ENCODE measurements around the gene MIDN. TPM values are rescaled to one million over a fixed set of nuclear protein-coding genes. Genes with fewer than 3 reads are reported as not detected.
"Not testable (repeated sequence)": the region's sequence is repeated elsewhere in the genome, so short reads cannot be mapped to it uniquely, and the experiment has no call there.

The MIDN gene
- total RNA-seq, 4 donors from 2014 or later: 89.0 to 153 (median 105) TPM

GRCh38 chr19:1243768-1244692 lies 4.4 kb upstream of the MIDN start:
- peak; percentile 94 for DNase-seq (ENCODE audit: low spot score in 2 of 2)
- Histone ChIP-seq H3K36me3 (no peaks in the 10 kb centered on the region), H3K4me1 (peaks cover 85% of the 10 kb centered on the region), H3K4me3 (peak overlapping the region; percentile 42), H3K27me3 (no peaks in the 10 kb centered on the region), H3K9me3 (no peaks in the 10 kb centered on the region), H3K27ac (peak overlapping the region; percentile 88)
- TF ChIP-seq EP300 (IDR thresholded peaks at IDR 0.05) (no peak), CTCF (IDR thresholded peaks at IDR 0.05) (peak; percentile 96 to 97), POLR2AphosphoS5 (IDR thresholded peaks at IDR 0.05) (peak in 1 of 3 donors; percentile 36), POLR2A (IDR thresholded peaks at IDR 0.05) (no peak)
- 70% methylated on average over 8 of the region's 33 CpGs for WGBS

- H3K27ac ChIP-seq: peak overlapping the region; percentile 88
- WGBS: under 1% methylated on average over 23 of the region's 31 CpGs
- peaks cover 2% of the 10 kb centered on the region for H3K36me3 ChIP-seq
- TF ChIP-seq EP300 (IDR thresholded peaks at IDR 0.05) (no peak), POLR2A (IDR thresholded peaks at IDR 0.05) (no peak), CTCF (IDR thresholded peaks at IDR 0.05) (no peak), POLR2AphosphoS5 (IDR thresholded peaks at IDR 0.05) (no peak)
- H3K27me3 ChIP-seq: no peaks in the 10 kb centered on the region
- peak overlapping the region; percentile 42 for H3K4me3 ChIP-seq
- peaks cover 82% of the 10 kb centered on the region for H3K4me1 ChIP-seq
- peak in 1 of 2 donors; percentile 88 for DNase-seq (ENCODE audit: low spot score in 2 of 2)
- no peaks in the 10 kb centered on the region for H3K9me3 ChIP-seq
These were observed 3.5 kb upstream of the MIDN start for GRCh38 chr19:1244693-1245451.

DNA sequence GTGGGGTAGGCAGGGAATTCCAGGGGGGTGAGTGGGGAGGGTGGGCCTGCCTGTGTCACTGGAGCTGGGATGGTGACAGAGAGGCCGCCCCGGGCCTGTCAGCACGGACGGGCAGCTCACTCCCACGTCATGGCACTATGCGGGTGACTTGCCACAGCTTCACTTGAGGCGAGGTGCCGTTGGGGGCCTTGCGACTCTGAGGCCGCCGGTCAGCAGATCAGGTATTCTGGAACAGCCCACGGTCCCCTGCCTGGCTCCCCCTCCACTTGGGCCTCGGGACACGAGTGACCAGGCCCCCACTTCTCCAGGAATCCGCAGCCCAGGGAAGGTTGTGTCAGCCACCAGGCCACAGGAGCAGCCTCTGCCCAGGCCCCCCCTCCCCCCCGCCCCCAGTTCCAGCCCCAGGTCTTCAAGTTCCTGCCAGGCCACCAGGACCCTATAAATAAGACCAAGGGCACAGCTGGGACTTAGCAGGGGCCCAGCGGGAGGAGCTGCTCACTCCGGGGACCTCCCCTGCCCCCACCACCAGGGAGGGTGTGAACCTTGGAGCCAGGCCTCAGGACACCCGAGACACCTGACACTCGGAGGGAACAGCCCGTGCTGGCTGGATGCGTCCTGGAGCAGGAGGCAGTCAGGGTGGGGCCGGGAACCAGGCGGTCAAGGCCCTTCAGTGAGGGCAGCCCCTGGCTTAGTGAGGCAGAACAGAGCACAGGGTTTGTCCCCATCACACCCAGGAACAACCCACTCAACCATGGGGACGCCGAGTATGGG lies 2.7 kb upstream of the MIDN start:
- peaks cover 9% of the 10 kb centered on the region for H3K36me3 ChIP-seq
- whole genome bisulfite sequencing: 38% methylated on average over 8 of the region's 26 CpGs
- no peaks in the 10 kb centered on the region for H3K9me3 ChIP-seq
- H3K27me3 ChIP-seq: no peaks in the 10 kb centered on the region
- H3K4me3 ChIP-seq: peak overlapping the region; percentile 42
- DNase-seq (ENCODE audit: low spot score in 2 of 2): peak in 1 of 2 donors; percentile 86
- peaks cover 74% of the 10 kb centered on the region for H3K4me1 ChIP-seq
- H3K27ac ChIP-seq: peak overlapping the region; percentile 88
- peak; percentile 78 for TF ChIP-seq EP300 (IDR thresholded peaks at IDR 0.05)
- TF ChIP-seq POLR2A (IDR thresholded peaks at IDR 0.05): no peak
- peak in 1 of 3 donors; percentile 20 for TF ChIP-seq POLR2AphosphoS5 (IDR thresholded peaks at IDR 0.05)
- no peak for TF ChIP-seq CTCF (IDR thresholded peaks at IDR 0.05)

DNA sequence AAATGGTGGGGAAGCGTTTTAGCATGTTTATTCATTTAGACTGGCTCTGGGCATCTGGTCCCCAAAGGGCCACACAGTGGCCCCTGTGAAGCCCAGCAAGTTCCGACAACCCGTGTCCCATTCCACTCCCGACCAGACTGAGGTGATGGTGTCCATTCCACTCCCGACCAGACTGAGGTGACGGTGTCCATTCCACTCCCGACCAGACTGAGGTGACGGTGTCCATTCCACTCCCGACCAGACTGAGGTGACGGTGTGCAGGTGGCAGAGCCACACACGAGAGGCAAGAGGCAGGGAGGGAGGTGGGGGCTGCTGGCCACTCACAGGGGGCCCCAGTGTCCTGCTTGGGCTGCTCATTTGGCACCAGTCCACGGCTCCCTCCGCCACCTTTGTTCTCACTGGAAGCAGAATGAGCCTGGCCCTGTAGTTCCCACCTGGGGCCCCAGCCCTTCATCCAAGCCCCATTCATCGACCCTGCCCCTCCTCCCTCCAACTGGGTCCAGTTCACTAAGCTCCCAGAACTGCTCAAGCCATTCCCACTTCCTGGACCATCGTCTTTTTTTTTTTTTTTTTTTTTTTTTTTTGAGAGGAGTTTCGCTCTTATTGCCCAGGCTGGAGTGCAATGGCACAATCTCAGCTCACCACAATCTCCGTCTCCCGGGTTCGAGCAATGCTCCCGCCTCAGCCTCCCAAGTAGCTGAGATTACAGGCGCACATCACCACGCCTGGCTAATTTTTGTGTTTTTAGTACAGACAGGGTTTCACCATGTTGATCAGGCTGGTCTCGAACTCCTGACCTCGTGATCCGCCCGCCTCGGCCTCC lies 1.9 kb upstream of the MIDN start:
- H3K9me3 ChIP-seq, H3K4me3 ChIP-seq, H3K27me3 ChIP-seq: not testable (repeated sequence)
- peak in 1 of 2 donors; percentile 86 for DNase-seq (ENCODE audit: low spot score in 2 of 2)
- Histone ChIP-seq H3K27ac (peak overlapping the region; percentile 99), H3K4me1 (peaks cover 70% of the 10 kb centered on the region), H3K36me3 (peaks cover 16% of the 10 kb centered on the region)
- WGBS: 77% methylated on average over 19 of the region's 27 CpGs

DNA sequence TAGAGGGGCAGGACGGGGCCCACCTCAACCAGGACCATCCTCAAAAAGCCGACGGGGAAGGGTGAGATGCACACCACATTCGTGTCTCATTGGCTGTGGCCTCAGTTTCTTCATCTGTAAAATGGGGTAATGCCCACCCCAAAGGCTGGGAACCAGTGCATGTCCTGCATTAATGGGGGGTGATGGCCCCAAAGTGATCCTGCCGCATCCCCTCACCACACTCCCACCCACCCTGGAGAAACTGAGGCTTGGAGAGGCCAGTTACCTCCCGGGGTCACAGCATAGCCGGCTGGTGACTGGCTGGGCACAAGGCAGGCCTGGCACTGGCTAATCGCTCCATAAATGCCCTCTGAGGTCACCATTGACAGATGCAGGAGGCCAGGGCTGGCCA lies 640 bp upstream of the MIDN start:
- peaks cover 20% of the 10 kb centered on the region for H3K36me3 ChIP-seq
- 79% methylated on average over 5 of the region's 8 CpGs for WGBS
- no peaks in the 10 kb centered on the region for H3K9me3 ChIP-seq
- DNase-seq (ENCODE audit: low spot score in 2 of 2): no peak
- H3K4me3 ChIP-seq: peak overlapping the region; percentile 92
- no peaks in the 10 kb centered on the region for H3K27me3 ChIP-seq
- H3K4me1 ChIP-seq: peaks cover 73% of the 10 kb centered on the region
- peak overlapping the region; percentile 99 for H3K27ac ChIP-seq
- TF ChIP-seq EP300 (IDR thresholded peaks at IDR 0.05) (no peak), CTCF (IDR thresholded peaks at IDR 0.05) (no peak), POLR2AphosphoS5 (IDR thresholded peaks at IDR 0.05) (no peak), POLR2A (IDR thresholded peaks at IDR 0.05) (no peak)

All from suprapubic skin (tissue), 4 donors.